HG03045 (cell line): ENCODE results near the gene RASA4B.
"Not testable (repeated sequence)": the region's sequence is repeated elsewhere in the genome, so short reads cannot be mapped to it uniquely, and the experiment has no call there.

ENCODE experiments used
- ATAC-seq: cut with Tn5 transposase; IDR thresholded peaks from one replicate; pipeline ENCODE4 v1.9.1; 2021; ENCODE audit warnings: mild to moderate bottlenecking, moderate library complexity; ENCODE audit not compliant: unreplicated experiment

The RASA4B gene

DNA sequence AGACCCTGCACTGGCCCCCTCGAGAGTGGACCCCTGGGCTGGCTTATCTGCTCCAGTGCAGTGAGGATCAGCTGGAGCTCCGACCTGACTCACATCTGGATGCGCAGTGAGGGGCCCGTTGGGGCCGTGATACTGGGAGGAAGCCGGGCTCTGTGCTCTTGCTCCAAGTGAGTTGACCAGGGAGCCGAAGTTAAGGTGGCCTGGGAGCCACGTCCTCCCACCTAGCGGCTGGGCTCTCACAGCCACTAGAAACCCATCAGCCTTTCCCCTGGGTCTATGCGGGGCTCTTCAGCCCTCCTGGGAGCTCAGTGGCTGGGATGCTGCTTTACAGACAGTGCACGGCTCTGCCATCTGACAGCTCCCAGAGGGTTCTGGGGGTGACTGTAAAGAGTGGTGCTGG, 62.0 kb downstream of the RASA4B start:
- no peak for ATAC-seq

DNA sequence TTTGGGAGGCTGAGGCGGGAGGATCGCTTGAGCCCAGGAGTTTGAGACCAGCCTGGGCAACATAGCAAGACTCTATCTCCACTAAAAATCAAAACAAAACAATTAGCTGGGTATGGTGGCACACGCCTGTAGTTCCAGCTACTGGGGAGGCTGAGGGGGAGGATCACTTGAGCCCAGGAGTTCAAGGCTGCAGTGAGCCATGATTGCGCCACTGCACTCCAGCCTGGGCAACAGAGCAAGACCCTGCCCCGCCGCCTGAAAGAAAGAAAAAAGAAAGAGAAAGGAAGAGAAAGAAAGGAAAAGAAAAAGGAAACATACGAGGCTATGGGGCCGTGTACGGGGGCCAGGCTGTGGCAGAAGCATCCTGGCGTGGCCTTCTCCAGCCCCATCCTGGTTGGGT, 62.6 kb downstream of the RASA4B start:
- ATAC-seq: not testable (repeated sequence)

GRCh38 chr7:102454468-102454867, 63.1 kb downstream of the RASA4B start:
- ATAC-seq: no peak

GRCh38 chr7:102453319-102453718, 64.3 kb downstream of the RASA4B start:
- ATAC-seq: no peak

DNA sequence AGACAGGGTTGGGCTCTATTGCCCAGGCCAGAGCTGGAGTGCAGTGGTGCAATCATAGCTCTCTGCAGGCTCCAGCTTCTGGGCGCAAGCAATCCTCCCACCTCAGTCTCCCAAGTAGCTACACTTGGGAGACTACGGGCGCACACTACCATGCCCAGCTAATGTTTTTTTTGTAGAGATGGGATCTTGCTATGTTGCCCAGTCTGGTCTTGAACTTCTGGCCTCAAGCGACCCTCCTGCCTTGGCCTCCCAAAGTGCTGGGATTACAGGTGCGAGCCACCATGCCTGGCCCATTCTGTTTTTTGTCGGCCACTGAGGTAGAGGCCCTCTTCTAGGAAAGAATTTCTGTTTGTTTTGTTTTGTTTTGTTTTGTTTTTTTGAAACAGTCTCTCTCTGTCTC, 65.1 kb downstream of the RASA4B start:
- no peak for ATAC-seq

DNA sequence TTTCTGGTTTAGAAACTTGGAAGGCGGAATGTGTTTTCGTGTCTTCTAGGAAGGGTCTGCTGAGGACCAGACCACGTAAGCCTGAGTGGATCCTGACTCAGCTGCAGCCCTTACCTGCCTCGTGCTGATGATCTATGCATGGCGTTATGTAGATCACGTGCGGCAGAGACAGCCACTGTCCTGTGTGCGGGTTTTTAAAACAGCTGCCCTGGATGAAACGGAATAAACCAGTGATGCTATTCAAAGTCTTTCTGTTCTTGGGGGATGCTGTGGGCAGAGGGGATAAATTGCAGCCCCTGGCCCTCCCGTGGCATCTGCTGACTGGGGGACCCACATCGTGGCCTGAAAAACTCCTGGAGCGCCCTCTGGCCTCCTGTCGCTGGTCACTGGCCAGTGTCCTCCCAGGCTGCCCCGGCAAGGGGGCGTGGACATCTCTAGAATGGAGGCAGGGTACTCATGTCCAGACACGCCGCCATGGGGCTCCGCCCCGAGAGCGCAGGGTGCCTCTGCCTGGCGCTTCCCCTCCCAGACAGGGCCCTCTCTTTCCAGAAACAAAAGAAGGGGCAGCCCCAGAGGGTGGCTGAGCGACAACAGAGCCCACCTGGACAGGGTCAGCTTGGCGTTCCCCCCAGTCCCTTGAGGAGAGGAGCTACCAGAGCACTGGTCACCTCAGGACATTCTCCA, 66.1 kb downstream of the RASA4B start:
- ATAC-seq: no peak

GRCh38 chr7:102450242-102450641, 67.3 kb downstream of the RASA4B start:
- ATAC-seq: no peak

DNA sequence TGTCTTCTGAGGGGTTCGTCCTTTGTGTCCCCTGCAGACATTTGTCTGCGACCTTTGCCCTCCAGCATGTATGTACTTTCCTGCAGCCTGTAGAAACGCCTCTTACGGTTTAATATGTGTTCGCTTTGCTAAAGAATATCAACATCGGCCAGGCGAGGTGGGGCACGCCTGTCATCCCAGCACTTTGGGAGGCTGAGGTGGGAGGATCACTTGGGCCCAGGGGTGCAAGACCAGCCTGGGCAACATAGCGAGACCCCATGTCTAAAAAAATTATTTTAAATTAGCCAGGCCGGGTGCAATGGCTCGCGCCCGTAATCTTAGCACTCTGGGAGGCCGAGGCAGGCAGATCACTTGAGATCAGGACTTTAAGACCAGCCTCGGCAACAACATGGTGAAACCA, 68.4 kb downstream of the RASA4B start:
- ATAC-seq: no peak

- ATAC-seq: no peak
Measured at GRCh38 chr7:102447311-102447710, 70.3 kb downstream of the RASA4B start.

- ATAC-seq: no peak
Measured at GRCh38 chr7:102446387-102447156, 71.0 kb downstream of the RASA4B start.

GRCh38 chr7:102445674-102446071, 71.9 kb downstream of the RASA4B start:
- ATAC-seq: no peak

DNA sequence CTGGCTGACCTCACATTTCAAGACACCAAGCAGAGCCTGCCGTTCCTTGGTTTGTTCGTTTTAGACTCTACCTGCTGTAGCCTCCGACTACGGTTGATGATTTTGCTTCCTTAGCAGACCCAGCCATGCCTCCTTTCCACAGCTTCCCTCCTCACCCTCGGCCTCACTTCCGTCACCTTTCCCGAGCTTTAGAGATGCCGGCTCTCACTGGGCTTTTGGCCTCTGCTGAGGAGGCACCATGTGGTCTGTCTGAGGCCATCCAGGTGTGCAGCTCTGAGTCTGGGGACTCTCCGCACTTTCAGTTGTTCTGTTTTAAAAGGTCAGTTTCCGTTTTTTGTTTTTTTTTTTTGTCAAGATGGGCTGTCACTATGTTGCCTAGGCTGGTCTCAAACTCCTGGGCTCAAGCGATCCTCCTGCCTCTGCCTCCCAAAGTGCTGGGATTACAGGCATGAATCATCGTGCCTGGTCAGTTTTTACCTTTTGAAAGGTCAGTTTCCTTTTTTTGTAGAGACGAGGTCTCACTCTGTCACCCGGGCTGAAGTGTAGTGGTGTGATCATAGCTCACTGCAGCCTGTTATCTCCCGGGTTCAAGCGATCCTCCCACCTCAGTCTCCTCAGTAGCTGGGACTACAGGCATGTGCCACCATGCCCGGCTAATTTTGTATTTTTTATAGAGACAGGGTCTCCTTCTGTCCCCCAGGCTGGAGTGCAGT, 72.5 kb downstream of the RASA4B start:
- ATAC-seq: peak; percentile 47

DNA sequence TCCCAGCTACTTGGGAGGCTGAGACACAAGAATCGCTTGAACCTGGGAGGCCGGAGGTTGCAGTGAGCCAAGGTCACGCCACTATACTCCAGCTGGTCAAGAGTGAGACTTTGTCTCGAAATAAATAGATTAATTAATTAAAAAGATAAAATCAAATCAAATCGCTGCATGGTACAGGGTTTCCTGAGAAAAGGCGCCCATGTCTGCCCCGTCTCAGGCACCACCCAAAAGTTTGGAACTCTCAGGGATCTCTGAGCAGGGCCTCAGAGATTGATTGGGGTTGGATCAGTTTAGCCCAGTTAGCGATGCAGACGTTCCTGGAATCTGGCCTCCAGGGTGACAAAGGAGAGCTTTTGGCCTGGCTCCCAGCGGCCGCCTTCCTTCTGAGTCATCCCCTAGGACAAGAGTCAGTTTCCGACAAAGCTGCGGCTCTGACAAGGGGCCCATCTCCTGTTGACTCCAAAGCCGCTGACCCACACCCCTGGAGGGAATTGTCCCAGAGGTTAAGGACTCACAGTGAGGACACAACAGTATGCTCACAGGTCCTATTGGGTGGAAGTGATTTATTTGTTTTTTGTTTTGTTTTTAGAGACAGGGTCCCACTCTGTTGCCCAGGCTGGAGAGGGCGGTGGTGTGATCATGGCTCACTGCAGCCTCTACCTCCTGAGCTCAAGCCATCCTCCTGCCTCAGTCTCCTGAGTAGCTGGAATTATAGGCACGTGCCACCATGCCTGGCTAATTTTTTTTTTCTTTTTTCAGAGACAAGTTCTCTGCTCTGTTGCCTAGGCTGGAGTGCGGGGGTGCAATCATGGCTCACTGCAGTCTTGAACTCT, 77.4 kb downstream of the RASA4B start:
- ATAC-seq: no peak

- ATAC-seq: no peak
Measured at GRCh38 chr7:102436118-102436517, 81.5 kb downstream of the RASA4B start.

GRCh38 chr7:102434039-102434486, 83.5 kb downstream of the RASA4B start:
- no peak for ATAC-seq

DNA sequence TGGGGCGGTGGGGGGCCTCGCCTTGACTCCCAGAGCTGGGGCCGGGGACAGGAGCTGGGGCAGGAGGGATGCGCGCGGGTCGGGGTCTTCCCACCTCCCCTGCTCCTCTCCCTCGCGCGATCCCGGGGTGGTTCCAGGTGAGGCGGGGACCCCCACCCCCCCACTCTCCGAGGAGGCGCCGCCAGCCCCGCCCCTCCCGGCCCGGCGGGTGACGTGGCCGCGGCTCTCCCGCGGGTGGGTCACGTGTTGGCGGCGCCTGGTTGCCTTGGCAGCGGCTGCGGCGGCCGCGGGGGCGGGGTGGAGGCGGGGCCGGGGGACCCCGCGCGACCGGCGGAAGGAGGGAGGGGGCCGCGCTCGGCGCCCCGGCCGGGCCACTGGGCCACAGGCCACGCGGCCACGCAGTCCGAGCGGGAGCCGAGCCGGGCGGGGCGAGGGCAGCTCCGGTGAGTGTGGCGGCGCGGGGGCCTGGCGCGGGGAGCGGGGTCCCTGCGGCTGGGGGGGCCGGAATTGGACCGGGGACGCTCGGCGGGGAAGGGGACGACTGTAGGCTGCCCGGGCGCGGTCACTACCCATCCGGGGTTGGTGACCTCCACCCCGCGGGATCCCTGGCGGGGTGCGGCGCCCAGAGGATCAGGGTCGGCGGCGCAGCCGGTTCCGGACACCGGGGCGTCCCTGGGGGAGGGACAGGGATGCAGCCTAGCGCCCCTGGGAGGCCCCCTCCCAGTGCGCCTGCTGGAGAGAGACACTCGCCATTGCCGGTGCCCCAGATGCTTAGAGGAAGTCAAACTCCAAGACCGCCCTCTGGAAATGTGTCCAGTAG, 84.1 kb downstream of the RASA4B start, which contains the start of gene ORAI2:
ORAI2 (plus strand) TSS at position 357 of the 820 bp plus-strand sequence. CDS start 5,382 bp downstream, outside the sequence.
- peak; percentile 71 for ATAC-seq
